Glomerular endothelial cell (primary cell): ENCODE data around the gene SLFN14. TPM values are rescaled to one million over a fixed set of nuclear protein-coding genes. Genes with fewer than 3 reads are reported as not detected.
"Not testable (repeated sequence)": the region's sequence is repeated elsewhere in the genome, so short reads cannot be mapped to it uniquely, and the experiment has no call there.

Experiments used
- DNase-seq: peaks from one replicate; pipeline ENCODE4 v3.0.0-alpha.2; 2011; ENCODE audit warnings: low read depth, low spot score; ENCODE audit errors: extremely low read depth
- total RNA-seq: library from RNA; depleted of rRNA; stranded (reverse); fragments of >200 nt; gene quantifications from 2 replicates; pipeline ENCODE4 v1.2.3, GENCODE V29; 2015

SLFN14 gene
- total RNA-seq, 1 donor from 2014 or later, result 0.18 TPM

GRCh38 chr17:35559495-35560210, 966 bp downstream of the SLFN14 start:
- no peak for DNase-seq

- DNase-seq, result no peak
Measured at GRCh38 chr17:35557353-35557752, 3.3 kb downstream of the SLFN14 start.

DNA sequence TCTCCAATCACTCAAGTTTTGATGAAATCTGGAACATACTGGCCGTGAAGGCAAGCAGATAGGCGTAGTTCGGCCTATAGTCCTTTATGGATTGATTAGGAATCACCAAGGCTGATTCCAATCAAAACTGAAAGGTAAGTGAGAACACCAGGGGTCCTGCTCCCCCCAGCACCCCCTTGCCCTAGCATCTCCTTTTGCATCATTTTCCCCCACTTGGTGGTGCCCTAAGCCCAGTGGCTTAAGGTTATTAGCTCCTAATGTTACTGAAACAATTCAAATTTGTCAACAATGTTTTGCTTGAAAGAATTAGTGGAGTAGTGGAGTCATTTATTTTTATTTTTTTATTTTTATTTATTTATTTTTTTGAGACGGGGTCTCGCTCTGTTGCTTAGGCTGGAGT, 4.9 kb downstream of the SLFN14 start:
- no peak for DNase-seq

GRCh38 chr17:35554668-35555067, 6.0 kb downstream of the SLFN14 start:
- DNase-seq, result no peak

DNA sequence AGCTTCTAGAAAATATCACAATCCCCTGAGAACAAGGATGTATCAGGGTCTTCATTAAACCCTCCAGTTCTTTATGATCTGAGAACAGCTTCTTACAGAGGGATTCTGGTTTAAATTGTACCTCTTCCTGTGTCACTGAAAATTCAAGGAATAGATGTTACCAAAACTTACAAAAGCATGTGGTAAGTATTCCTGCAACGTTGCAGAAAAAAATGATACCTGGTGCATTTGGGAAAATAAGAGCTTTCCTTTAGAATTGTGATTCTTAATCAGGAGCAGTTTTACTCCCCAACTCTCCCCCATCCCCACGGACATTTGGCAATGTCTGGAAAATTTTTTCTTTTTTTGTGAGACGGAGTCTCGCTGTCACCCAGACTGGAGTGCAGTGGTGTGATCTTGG, 7.3 kb downstream of the SLFN14 start:
- DNase-seq, result no peak

DNA sequence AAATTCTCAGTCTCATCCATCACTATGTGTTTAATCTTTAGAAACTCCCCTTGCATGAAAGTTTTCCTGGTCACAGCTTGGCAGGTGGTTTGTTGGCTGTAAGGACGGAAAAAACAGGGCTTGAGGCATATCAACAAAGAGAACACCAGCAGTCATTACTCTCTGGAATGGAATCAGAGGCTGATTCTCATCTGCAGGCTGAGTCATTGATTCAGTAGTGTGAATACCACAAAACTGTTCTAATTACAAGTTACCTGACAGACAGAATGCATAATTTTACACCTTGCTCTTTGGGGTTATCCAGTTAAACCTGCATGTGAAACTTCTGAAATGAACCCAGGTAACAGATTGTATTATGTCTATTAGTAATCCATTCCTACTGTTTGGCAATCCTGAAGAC, 11.6 kb downstream of the SLFN14 start:
- DNase-seq, result no peak

GRCh38 chr17:35548208-35548810, 12.3 kb downstream of the SLFN14 start:
- DNase-seq, result no peak

DNA sequence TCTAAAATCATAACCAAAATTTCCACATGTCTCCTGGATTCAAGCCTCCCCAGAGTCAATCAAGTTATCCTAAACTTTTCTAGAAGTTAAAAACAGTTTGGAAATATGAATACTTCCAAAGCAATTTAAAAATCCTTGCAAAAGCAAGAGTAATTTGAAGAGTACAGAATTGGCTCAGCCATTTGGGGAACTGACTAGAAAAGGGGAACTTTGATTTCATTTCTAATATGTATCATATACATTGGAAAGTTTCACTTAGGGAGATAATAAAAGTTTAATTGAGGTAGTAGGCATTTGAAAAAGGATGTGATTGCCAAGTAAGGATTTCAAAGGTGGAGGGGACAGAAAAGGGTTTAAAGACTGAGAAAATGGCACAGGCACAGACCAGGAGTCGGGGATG, 14.1 kb downstream of the SLFN14 start:
- no peak for DNase-seq

- no peak for DNase-seq
Measured at GRCh38 chr17:35545150-35545549, 15.5 kb downstream of the SLFN14 start.

DNA sequence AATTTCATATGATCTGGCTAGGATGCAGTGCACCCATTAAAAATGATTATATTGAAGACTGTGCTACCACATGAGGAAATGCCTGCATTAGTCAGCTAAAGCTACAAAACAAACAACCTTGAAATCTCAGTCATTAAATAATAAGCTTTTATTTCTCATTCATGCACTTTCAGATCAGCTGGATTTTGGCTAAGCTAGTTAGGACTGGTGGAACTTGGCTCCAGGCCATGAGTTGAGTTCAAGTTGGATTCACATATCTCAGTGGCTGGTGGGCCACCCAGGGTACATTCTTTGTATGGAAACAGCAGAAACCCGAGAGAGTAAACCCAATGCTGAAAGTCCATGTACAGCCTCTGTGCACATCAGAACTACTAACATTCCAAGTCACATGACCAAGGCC, 16.8 kb downstream of the SLFN14 start:
- no peak for DNase-seq

DNA sequence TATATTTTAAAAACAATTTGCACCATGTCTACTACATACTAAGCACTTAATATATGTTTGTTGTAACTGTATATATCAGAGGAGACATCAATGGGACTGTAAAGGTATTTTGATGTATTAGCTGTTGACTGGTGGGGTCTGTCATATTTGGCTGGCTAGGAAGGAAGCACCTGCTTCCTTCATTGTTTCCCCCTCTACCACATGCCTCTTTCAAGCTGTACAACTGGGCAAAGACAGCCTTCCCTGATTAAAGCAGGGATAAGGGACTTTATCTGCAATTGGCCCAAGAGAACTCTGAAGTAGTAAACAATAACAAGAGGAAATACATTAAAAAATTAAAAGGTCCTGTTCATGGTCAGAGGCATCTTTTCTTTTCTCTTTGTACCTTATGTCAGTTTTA, 17.6 kb downstream of the SLFN14 start:
- DNase-seq, result no peak

- no peak for DNase-seq
Measured at GRCh38 chr17:35541434-35541833, 19.2 kb downstream of the SLFN14 start.

GRCh38 chr17:35540589-35541404, 19.8 kb downstream of the SLFN14 start:
- peak; percentile 73 for DNase-seq

DNA sequence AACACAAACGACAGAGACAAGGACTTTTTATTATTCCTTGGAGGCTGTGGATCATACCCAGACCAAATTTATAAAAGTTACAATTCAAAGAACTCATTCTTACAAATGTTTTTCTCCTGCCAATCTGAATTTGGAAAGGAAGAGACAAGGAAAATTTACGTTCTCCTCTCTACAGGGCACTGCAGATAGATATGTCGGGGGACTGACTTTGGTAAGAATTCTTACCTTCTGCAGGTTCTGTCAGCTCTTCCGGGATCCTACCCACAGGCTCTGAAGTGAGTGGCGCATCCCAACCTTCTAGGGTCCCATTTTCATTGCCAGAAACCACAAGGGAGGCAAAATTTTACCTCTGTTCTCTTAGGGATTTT, 21.0 kb downstream of the SLFN14 start:
- DNase-seq, result no peak

GRCh38 chr17:35537601-35538141, 22.9 kb downstream of the SLFN14 start, which contains the start of gene SLFN12L:
Gene SLFN12L (minus strand): TSS chr17:35537678. CDS start chr17:35522364, 15,314 bp downstream.
- DNase-seq, result no peak

GRCh38 chr17:35536664-35537171, 23.9 kb downstream of the SLFN14 start:
- no peak for DNase-seq

GRCh38 chr17:35535406-35535805, 25.2 kb downstream of the SLFN14 start:
- not testable (repeated sequence) for DNase-seq

DNA sequence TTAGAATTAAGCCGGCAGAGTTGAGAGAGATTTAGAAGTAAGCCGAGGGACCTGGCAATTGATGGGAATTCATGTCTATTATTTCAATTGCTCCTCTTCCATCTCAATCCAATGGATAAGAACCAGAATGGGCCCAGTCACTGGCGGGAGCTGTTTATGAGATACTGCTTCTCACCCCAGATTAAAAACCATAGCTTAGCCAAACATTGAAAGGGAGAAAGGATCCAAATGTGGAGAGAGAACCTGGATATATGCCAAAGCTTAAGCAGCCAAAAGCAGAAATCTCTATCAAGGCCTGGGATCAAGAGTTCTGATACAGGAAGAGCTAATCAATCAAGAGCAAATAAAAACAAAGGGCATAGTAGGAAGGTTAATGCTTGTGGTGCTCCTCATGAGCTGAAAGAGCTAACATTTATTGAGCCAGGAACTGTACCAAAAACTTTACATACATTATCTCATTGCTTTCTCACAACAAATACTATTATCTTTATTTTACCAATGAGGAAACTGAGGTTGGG, 26.0 kb downstream of the SLFN14 start:
- no peak for DNase-seq

DNA sequence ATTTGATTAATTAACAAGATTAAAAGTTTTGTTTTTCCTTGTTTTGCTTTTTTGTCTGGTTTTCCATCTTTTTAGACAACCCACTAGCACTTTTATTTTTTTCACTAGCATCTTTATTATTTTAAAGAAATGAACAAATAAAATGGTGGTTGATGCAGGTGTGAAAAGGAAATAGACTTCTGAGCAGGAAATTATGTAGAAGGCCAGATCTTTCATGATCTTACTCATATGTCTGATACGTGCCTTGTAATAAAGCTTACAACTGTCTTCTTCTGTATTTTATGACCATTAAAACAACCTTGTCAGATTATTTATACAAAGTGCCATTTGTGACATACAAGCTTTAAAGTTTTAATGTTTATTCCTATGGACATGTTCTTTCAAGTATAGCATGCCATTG, 29.5 kb downstream of the SLFN14 start:
- no peak for DNase-seq

DNA sequence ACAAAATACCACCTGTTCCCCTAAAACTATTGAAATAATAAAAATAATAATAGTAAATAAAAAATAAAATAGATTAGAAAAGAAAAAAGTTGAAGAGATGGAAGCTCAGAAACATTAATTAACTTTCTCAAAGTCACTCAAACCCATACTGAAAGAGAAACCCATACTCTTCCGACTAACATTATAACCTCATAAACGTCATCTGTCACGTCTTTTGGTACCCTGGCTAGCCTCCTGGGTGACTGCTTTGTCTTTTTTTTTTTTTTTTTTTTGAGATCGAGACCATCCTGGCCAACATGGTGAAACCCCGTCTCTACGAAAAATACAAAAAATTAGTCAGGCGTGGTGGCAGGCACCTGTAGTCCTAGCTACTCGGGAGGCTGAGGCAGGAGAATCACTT, 30.8 kb downstream of the SLFN14 start:
- no peak for DNase-seq

GRCh38 chr17:35529326-35529725, 31.3 kb downstream of the SLFN14 start:
- DNase-seq, result not testable (repeated sequence)
